Right atrium auricular region (tissue), 2 donors: ENCODE measurements around the gene UQCR11. TPM values are rescaled to one million over a fixed set of nuclear protein-coding genes. Genes with fewer than 3 reads are reported as not detected.

ENCODE experiments used
- DNase-seq: peaks from one replicate; pipeline ENCODE4 v3.0.0-alpha.2; 2019; ENCODE audit warnings: low spot score
- H3K27ac ChIP-seq, 2 donors: fragments of 200-600 bp; sonication (generic); 1 replicate in 1 of 2; 2 replicates in 1 of 2; pipeline ENCODE4 v1.5.1; 2016 to 2019
- H3K27me3 ChIP-seq, 2 donors: fragments of 200-600 bp; sonication (generic); one replicate each; pipeline versions ENCODE4 v1.5.1 to v1.6.0; 2017 to 2019
- H3K36me3 ChIP-seq: fragments of 200-600 bp; sonication (generic); one replicate; pipeline ENCODE4 v1.5.1; 2016
- H3K4me1 ChIP-seq, 2 donors: fragments of 200-600 bp; sonication (generic); one replicate each; pipeline versions ENCODE4 v1.5.1 to v1.6.0; 2017 to 2019
- H3K4me3 ChIP-seq, 2 donors: fragments of 200-600 bp; sonication (generic); 1 replicate in 1 of 2; 2 replicates in 1 of 2; pipeline ENCODE4 v1.5.1; 2017 to 2019; ENCODE audit warnings: mild to moderate bottlenecking in 1 of 2, moderate library complexity in 1 of 2
- H3K9me3 ChIP-seq, 2 donors: fragments of 200-600 bp; sonication (generic); one replicate each; pipeline ENCODE4 v1.5.1; 2019
- CTCF ChIP-seq, 2 donors: fragments of 200-600 bp; sonication (generic); IDR thresholded peaks; one replicate each; pipeline ENCODE4 v1.5.1; 2019; ENCODE audit warnings: antibody characterized with exemption in 2 of 2
- total RNA-seq, 2 donors: library from RNA; depleted of rRNA; stranded (reverse); fragments of >200 nt; gene quantifications; one replicate each; pipeline ENCODE4 v1.1.0, GENCODE V29; 2016

UQCR11 gene
- total RNA-seq, 2 donors from 2014 or later, result 172 to 191 TPM

- H3K36me3 ChIP-seq, result no peaks in the 10 kb centered on the region
- DNase-seq, result no peak
- TF ChIP-seq CTCF (IDR thresholded peaks at IDR 0.05), result no peak
- no peak overlapping the region for H3K27ac ChIP-seq
- H3K4me1 ChIP-seq, result peaks cover 0 to 7% of the 10 kb centered on the region in 2 donors
- no peaks in the 10 kb centered on the region for H3K9me3 ChIP-seq
- no peak overlapping the region for H3K4me3 ChIP-seq
- H3K27me3 ChIP-seq, result no peaks in the 10 kb centered on the region
Measured at GRCh38 chr19:1561236-1561842, 43.9 kb downstream of the UQCR11 start.

GRCh38 chr19:1560286-1560882 lies 44.9 kb downstream of the UQCR11 start:
- no peak for TF ChIP-seq CTCF (IDR thresholded peaks at IDR 0.05)
- no peaks in the 10 kb centered on the region for H3K4me1 ChIP-seq
- DNase-seq, result no peak
- no peak overlapping the region for H3K4me3 ChIP-seq
- no peaks in the 10 kb centered on the region for H3K27me3 ChIP-seq
- H3K9me3 ChIP-seq, result no peaks in the 10 kb centered on the region
- no peaks in the 10 kb centered on the region for H3K36me3 ChIP-seq
- H3K27ac ChIP-seq, result no peak overlapping the region

GRCh38 chr19:1558552-1558951 lies 46.7 kb downstream of the UQCR11 start:
- DNase-seq, result no peak
- TF ChIP-seq CTCF (IDR thresholded peaks at IDR 0.05), result no peak
- no peaks in the 10 kb centered on the region for H3K36me3 ChIP-seq
- no peaks in the 10 kb centered on the region for H3K4me1 ChIP-seq
- no peaks in the 10 kb centered on the region for H3K27me3 ChIP-seq
- no peaks in the 10 kb centered on the region for H3K9me3 ChIP-seq
- no peak overlapping the region for H3K4me3 ChIP-seq
- no peak overlapping the region for H3K27ac ChIP-seq

- Histone ChIP-seq H3K27ac (no peak overlapping the region), H3K4me1 (no peaks in the 10 kb centered on the region), H3K36me3 (no peaks in the 10 kb centered on the region), H3K9me3 (no peaks in the 10 kb centered on the region), H3K27me3 (no peaks in the 10 kb centered on the region), H3K4me3 (no peak overlapping the region)
- no peak for DNase-seq
- TF ChIP-seq CTCF (IDR thresholded peaks at IDR 0.05), result no peak
Measured at GRCh38 chr19:1556390-1557070, 48.7 kb downstream of the UQCR11 start.

GRCh38 chr19:1555487-1556389 lies 49.5 kb downstream of the UQCR11 start:
- Histone ChIP-seq H3K27me3 (no peaks in the 10 kb centered on the region), H3K4me3 (no peak overlapping the region), H3K9me3 (no peaks in the 10 kb centered on the region), H3K36me3 (no peaks in the 10 kb centered on the region), H3K27ac (no peak overlapping the region), H3K4me1 (no peaks in the 10 kb centered on the region)
- DNase-seq, result no peak
- no peak for TF ChIP-seq CTCF (IDR thresholded peaks at IDR 0.05)
